ENCODE results near the gene PHLDB3.

PHLDB3 gene

DNA sequence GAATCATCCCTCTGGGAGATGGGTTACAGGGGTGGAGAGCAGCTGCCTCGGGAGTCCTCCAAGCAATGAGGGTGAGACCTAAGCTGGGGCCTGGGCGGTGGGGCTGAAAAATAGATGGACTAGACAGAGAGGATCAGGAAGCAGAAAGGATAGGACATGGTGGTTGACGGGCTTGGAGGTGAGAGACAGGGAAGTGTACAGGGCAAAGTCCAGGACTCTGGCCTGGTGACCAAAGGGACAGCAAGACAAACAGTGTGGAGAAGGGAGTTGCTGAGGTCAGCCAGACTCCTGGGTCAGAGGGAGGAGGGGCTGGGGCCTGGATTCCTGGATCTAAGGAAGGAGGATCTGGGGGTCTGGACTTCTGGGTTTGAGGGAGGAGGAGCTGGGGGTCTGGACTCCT, 5.5 kb downstream of the PHLDB3 start:
- no peak for DNase-seq (ENCODE audit: low read depth)
- no peak overlapping the region for H3K4me3 ChIP-seq (ENCODE audit: low read depth, low read length)
- in situ Hi-C loops (cut with HindIII; ENCODE audit: low sequenced_read_pairs): no loop called here
- TF ChIP-seq, protein P1, sequence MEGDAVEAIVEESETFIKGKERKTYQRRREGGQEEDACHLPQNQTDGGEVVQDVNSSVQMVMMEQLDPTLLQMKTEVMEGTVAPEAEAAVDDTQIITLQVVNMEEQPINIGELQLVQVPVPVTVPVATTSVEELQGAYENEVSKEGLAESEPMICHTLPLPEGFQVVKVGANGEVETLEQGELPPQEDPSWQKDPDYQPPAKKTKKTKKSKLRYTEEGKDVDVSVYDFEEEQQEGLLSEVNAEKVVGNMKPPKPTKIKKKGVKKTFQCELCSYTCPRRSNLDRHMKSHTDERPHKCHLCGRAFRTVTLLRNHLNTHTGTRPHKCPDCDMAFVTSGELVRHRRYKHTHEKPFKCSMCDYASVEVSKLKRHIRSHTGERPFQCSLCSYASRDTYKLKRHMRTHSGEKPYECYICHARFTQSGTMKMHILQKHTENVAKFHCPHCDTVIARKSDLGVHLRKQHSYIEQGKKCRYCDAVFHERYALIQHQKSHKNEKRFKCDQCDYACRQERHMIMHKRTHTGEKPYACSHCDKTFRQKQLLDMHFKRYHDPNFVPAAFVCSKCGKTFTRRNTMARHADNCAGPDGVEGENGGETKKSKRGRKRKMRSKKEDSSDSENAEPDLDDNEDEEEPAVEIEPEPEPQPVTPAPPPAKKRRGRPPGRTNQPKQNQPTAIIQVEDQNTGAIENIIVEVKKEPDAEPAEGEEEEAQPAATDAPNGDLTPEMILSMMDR (IDR thresholded peaks at IDR 0.05; ENCODE audit: low read depth, low read length, missing control alignments): no peak

GRCh38 chr19:43498233-43498842, 6.2 kb downstream of the PHLDB3 start:
- H3K4me3 ChIP-seq (ENCODE audit: low read depth, low read length): no peak overlapping the region
- DNase-seq (ENCODE audit: low read depth): no peak
- TF ChIP-seq, protein P1 (IDR thresholded peaks at IDR 0.05; ENCODE audit: low read depth, low read length, missing control alignments): no peak
- in situ Hi-C loops (cut with HindIII; ENCODE audit: low sequenced_read_pairs): no loop called here

DNA sequence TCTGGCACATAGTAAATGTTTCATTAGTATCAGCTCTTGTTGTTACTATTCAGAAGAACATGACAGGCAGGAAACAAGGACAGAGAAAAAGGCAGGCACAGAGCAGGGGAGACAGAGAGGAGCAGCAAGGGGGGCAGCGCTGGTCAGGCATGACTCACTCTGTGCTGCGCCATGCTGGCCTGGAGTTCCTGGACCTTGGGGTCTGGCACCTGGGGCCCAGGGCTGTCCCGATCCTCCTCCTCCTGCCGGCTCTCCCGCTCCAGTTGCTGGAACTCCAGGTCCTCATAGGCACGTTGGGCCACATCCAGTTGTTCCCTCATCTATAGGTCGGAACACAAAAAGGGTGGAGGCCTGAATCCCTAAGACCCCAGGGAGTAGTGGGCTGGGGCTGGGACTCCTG, 7.6 kb downstream of the PHLDB3 start:
- no peak overlapping the region for H3K4me3 ChIP-seq (ENCODE audit: low read depth, low read length)
- TF ChIP-seq, protein P1 (IDR thresholded peaks at IDR 0.05; ENCODE audit: low read depth, low read length, missing control alignments): no peak
- DNase-seq (ENCODE audit: low read depth): no peak
- in situ Hi-C loops (cut with HindIII; ENCODE audit: low sequenced_read_pairs): no loop called here

DNA sequence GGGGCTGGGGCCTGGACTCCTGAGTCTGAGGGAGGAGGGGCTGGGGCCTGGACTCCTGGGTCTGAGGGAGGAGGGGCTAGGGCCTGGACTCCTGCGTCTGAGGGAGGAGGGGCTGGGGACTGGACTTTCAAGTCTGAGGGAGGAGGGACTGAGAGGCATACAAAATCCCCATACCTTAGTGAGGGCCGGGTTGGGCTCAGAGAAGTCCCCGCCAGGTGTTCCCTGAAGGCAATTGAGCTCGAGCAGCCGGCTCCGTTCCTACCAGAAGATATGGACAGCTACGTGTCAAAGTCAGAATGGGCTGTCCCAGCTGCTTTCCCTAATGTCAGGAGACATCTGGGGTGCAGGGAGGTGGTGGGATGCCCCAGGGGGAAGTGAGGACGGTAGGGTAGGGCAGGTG, 9.5 kb downstream of the PHLDB3 start:
- H3K4me3 ChIP-seq (ENCODE audit: low read depth, low read length): no peak overlapping the region
- TF ChIP-seq, protein P1 (IDR thresholded peaks at IDR 0.05; ENCODE audit: low read depth, low read length, missing control alignments): no peak
- DNase-seq (ENCODE audit: low read depth): no peak
- in situ Hi-C loops (cut with HindIII; ENCODE audit: low sequenced_read_pairs): no loop called here

DNA sequence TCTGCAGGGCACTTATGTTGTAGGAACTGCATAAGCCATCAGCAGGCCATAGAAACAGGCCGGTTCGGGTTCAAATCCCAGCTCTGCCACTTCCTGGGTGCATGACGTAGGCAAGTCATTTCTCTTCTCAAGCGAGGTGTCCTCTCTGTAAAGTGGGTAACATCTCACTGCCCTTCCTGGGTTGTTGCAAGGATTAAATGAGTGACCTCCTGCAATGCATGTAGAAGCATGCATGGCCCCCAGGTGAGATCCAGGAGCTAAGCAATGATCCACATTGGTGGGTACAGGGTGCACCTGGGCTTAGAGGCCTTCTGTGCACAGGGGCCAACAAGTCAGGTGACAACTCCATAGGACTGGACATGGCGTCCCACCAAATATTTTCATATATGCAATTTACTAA, 13.8 kb downstream of the PHLDB3 start:
- TF ChIP-seq, protein P1 (IDR thresholded peaks at IDR 0.05; ENCODE audit: low read depth, low read length, missing control alignments): no peak
- in situ Hi-C loops (cut with HindIII; ENCODE audit: low sequenced_read_pairs): no loop called here
- DNase-seq (ENCODE audit: low read depth): no peak
- H3K4me3 ChIP-seq (ENCODE audit: low read depth, low read length): no peak overlapping the region

DNA sequence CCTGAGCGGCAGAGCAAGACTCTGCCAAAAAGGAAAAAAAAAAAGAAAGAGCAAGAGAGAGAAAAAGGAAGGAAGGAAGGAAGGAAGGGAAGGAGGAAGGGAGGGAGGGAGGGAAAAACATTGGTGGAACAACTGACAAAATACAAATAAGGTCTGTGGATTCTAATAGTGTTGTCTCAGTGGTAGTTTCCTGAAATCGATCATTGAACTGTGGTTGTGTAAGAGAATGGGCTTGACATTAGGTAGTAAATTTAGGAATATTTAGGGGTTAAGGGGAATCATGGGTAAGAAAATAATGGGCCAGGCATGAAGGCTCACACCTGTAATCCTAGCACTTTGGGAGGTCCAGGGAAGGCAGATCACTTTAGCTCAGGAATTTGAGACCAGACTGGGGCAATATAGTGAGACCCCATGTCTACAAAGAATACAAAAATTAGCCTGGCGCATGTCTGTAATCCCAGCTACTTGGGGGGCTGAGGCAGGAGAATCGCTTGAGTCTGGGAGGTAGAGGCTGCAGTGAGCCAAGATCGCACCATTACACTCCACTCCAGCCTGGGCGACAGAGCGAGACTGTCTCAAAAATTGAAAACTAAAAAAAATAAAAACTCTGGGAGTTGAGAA, 14.5 kb downstream of the PHLDB3 start:
- in situ Hi-C loops (cut with HindIII; ENCODE audit: low sequenced_read_pairs): no loop called here
- DNase-seq (ENCODE audit: low read depth): no peak
- no peak overlapping the region for H3K4me3 ChIP-seq (ENCODE audit: low read depth, low read length)
- TF ChIP-seq, protein P1 (IDR thresholded peaks at IDR 0.05; ENCODE audit: low read depth, low read length, missing control alignments): no peak

All from astrocyte of the cerebellum (primary cell).